Mesendoderm (in vitro differentiated cells): Measurements from ENCODE around the gene CYP2C19.
"Not testable (repeated sequence)": the region's sequence is repeated elsewhere in the genome, so short reads cannot be mapped to it uniquely, and the experiment has no call there.

Experiments used
- DNase-seq: peaks from one replicate; pipeline ENCODE4 v3.0.0; 2013
- H2AK5ac ChIP-seq: 2 replicates; pipeline ENCODE4 v1.6.1; 2013; ENCODE audit warnings: low read length, inconsistent platforms
- H2BK120ac ChIP-seq: 2 replicates; pipeline ENCODE4 v1.6.1; 2013; ENCODE audit warnings: low read depth, mild to moderate bottlenecking, low read length, moderate library complexity, mixed read lengths
- H2BK15ac ChIP-seq: replicated peaks from 2 replicates; pipeline ENCODE4 v1.6.1; 2013; ENCODE audit warnings: low read depth, mild to moderate bottlenecking, moderate library complexity
- H2BK5ac ChIP-seq: 2 replicates; pipeline ENCODE4 v1.6.1; 2013; ENCODE audit warnings: low read length, inconsistent platforms
- H3K18ac ChIP-seq: 2 replicates; pipeline ENCODE4 v1.6.1; 2013; ENCODE audit warnings: mild to moderate bottlenecking, low read length, mixed read lengths
- H3K23ac ChIP-seq: one replicate; pipeline ENCODE4 v1.6.1; 2013; ENCODE audit warnings: low read length
- H3K27ac ChIP-seq: 2 replicates; pipeline ENCODE4 v1.5.1; 2013; ENCODE audit warnings: low read depth, mild to moderate bottlenecking, inconsistent platforms, low read length, moderate library complexity
- H3K27me3 ChIP-seq: 2 replicates; pipeline ENCODE4 v1.6.1; 2013; ENCODE audit warnings: low read length, control low read depth, mild to moderate bottlenecking, inconsistent platforms; ENCODE audit not compliant: insufficient read depth, poor library complexity
- H3K36me3 ChIP-seq: 2 replicates; pipeline ENCODE4 v1.6.1; 2013; ENCODE audit warnings: low read length, inconsistent platforms; ENCODE audit not compliant: control insufficient read depth, insufficient read depth
- H3K4ac ChIP-seq: one replicate; pipeline ENCODE4 v1.6.1; 2013; ENCODE audit warnings: low read depth, mild to moderate bottlenecking, low read length, moderate library complexity
- H3K4me1 ChIP-seq: 2 replicates; pipeline ENCODE4 v1.6.1; 2013; ENCODE audit warnings: low read depth, low read length, inconsistent platforms; ENCODE audit not compliant: control insufficient read depth
- H3K4me2 ChIP-seq: 2 replicates; pipeline ENCODE4 v1.6.1; 2013; ENCODE audit warnings: low read length
- H3K4me3 ChIP-seq: 2 replicates; pipeline ENCODE4 v1.5.1; 2013; ENCODE audit warnings: mild to moderate bottlenecking, low read length
- H3K56ac ChIP-seq: one replicate; pipeline ENCODE4 v1.6.1; 2013; ENCODE audit warnings: low read length
- H3K79me1 ChIP-seq: 2 replicates; pipeline ENCODE4 v1.6.1; 2013; ENCODE audit warnings: low read length, inconsistent platforms
- H3K79me2 ChIP-seq: 2 replicates; pipeline ENCODE4 v1.6.1; 2013; ENCODE audit warnings: mild to moderate bottlenecking, low read length; ENCODE audit not compliant: control insufficient read depth, insufficient read depth
- H3K9ac ChIP-seq: 2 replicates; pipeline ENCODE4 v1.6.1; 2013; ENCODE audit warnings: low read length, inconsistent platforms
- H4K5ac ChIP-seq: one replicate; pipeline ENCODE4 v1.6.1; 2013; ENCODE audit warnings: low read length
- H4K8ac ChIP-seq: one replicate; pipeline ENCODE4 v1.6.1; 2013; ENCODE audit warnings: low read depth, mild to moderate bottlenecking, control low read depth, low read length, moderate library complexity
- WGBS: extraction: QIAGEN DNeasy Blood & Tissue Kit; methylation state at CpG from one replicate; pipeline ENCODE4 v1.1.7; 2013; ENCODE audit warnings: low lambda C conversion rate, missing lambda C conversion rate; ENCODE audit not compliant: insufficient coverage; ENCODE audit errors: extremely low coverage; 5-methylcytosine and 5-hydroxymethylcytosine counted together

CYP2C19 gene

GRCh38 chr10:94879214-94879613 lies 116.7 kb downstream of the CYP2C19 start:
- Histone ChIP-seq H3K27ac (no peak overlapping the region), H3K79me1 (no peaks in the 10 kb centered on the region), H3K4me3 (no peak overlapping the region), H4K8ac (no peak overlapping the region), H3K9ac (no peak overlapping the region), H2BK120ac (no peak overlapping the region), H3K79me2 (no peaks in the 10 kb centered on the region), H3K4me2 (no peak overlapping the region), H3K23ac (no peak overlapping the region), H2AK5ac (no peak overlapping the region), H3K4ac (no peak overlapping the region), H2BK15ac (no peak overlapping the region), H3K27me3 (no peaks in the 10 kb centered on the region), H4K5ac (no peak overlapping the region), H3K36me3 (no peaks in the 10 kb centered on the region), H2BK5ac (no peak overlapping the region), H3K4me1 (no peaks in the 10 kb centered on the region), H3K18ac (no peak overlapping the region), H3K56ac (no peak overlapping the region)
- no CpG with 5 or more reads among the region's 1 CpG for WGBS
- no peak for DNase-seq

- Histone ChIP-seq H3K4me1 (no peaks in the 10 kb centered on the region), H2BK120ac (no peak overlapping the region), H3K56ac (no peak overlapping the region), H3K36me3 (no peaks in the 10 kb centered on the region), H3K27me3 (no peaks in the 10 kb centered on the region), H3K27ac (no peak overlapping the region), H3K4me2 (no peak overlapping the region), H4K8ac (no peak overlapping the region), H3K9ac (no peak overlapping the region), H3K4me3 (no peak overlapping the region), H2BK15ac (no peak overlapping the region), H3K79me1 (no peaks in the 10 kb centered on the region), H3K18ac (no peak overlapping the region), H2BK5ac (no peak overlapping the region), H4K5ac (no peak overlapping the region), H3K23ac (no peak overlapping the region), H2AK5ac (no peak overlapping the region), H3K79me2 (no peaks in the 10 kb centered on the region), H3K4ac (no peak overlapping the region)
- no CpG with 5 or more reads among the region's 3 CpGs for WGBS
- DNase-seq = no peak
Measured at GRCh38 chr10:94889123-94889522, 126.6 kb downstream of the CYP2C19 start.

GRCh38 chr10:94890264-94891022 lies 128.0 kb downstream of the CYP2C19 start:
- H2BK5ac ChIP-seq = no peak overlapping the region
- no peak overlapping the region for H2AK5ac ChIP-seq
- H4K5ac ChIP-seq = no peak overlapping the region
- no peak overlapping the region for H3K23ac ChIP-seq
- no peaks in the 10 kb centered on the region for H3K4me1 ChIP-seq
- no peak overlapping the region for H3K56ac ChIP-seq
- no peak overlapping the region for H2BK15ac ChIP-seq
- no peak overlapping the region for H3K9ac ChIP-seq
- no peak overlapping the region for H3K4me3 ChIP-seq
- no peak overlapping the region for H3K27ac ChIP-seq
- H3K79me1 ChIP-seq = no peaks in the 10 kb centered on the region
- DNase-seq = peak; percentile 41
- no peak overlapping the region for H2BK120ac ChIP-seq
- H3K4ac ChIP-seq = no peak overlapping the region
- no peaks in the 10 kb centered on the region for H3K27me3 ChIP-seq
- H3K79me2 ChIP-seq = no peaks in the 10 kb centered on the region
- no CpG with 5 or more reads among the region's 4 CpGs for WGBS
- no peak overlapping the region for H3K18ac ChIP-seq
- no peaks in the 10 kb centered on the region for H3K36me3 ChIP-seq
- no peak overlapping the region for H4K8ac ChIP-seq
- H3K4me2 ChIP-seq = no peak overlapping the region

- not testable (repeated sequence) for H3K9ac ChIP-seq, DNase-seq, H3K23ac ChIP-seq, H2BK15ac ChIP-seq, H3K4me2 ChIP-seq, H3K4me3 ChIP-seq, H3K56ac ChIP-seq, H2AK5ac ChIP-seq, H3K4ac ChIP-seq, H3K79me1 ChIP-seq, H4K8ac ChIP-seq, H4K5ac ChIP-seq, H2BK120ac ChIP-seq, H3K4me1 ChIP-seq, H2BK5ac ChIP-seq, H3K79me2 ChIP-seq, H3K27me3 ChIP-seq, H3K36me3 ChIP-seq, H3K18ac ChIP-seq, H3K27ac ChIP-seq
- WGBS = no CpG with 5 or more reads among the region's 7 CpGs
Measured at GRCh38 chr10:94898414-94898813, 135.9 kb downstream of the CYP2C19 start.

- no peaks in the 10 kb centered on the region for H3K79me1 ChIP-seq
- H3K4me1 ChIP-seq = no peaks in the 10 kb centered on the region
- no peak overlapping the region for H2BK120ac ChIP-seq
- H3K56ac ChIP-seq = no peak overlapping the region
- H3K23ac ChIP-seq = no peak overlapping the region
- no peak overlapping the region for H3K9ac ChIP-seq
- H3K79me2 ChIP-seq = no peaks in the 10 kb centered on the region
- H3K27ac ChIP-seq = no peak overlapping the region
- H2AK5ac ChIP-seq = no peak overlapping the region
- no peak overlapping the region for H2BK15ac ChIP-seq
- H3K27me3 ChIP-seq = no peaks in the 10 kb centered on the region
- H3K4ac ChIP-seq = no peak overlapping the region
- H3K18ac ChIP-seq = no peak overlapping the region
- no peak for DNase-seq
- no peak overlapping the region for H2BK5ac ChIP-seq
- H4K5ac ChIP-seq = no peak overlapping the region
- H4K8ac ChIP-seq = no peak overlapping the region
- no peak overlapping the region for H3K4me3 ChIP-seq
- no CpG with 5 or more reads among the region's 1 CpG for WGBS
- H3K36me3 ChIP-seq = no peaks in the 10 kb centered on the region
- H3K4me2 ChIP-seq = no peak overlapping the region
Measured at GRCh38 chr10:94902080-94902479, 139.6 kb downstream of the CYP2C19 start.

- DNase-seq = no peak
- no peaks in the 10 kb centered on the region for H3K27me3 ChIP-seq
Measured at GRCh38 chr10:94902570-94902969, 140.1 kb downstream of the CYP2C19 start.

More at GRCh38 chr10:94902570-94902969, 140.1 kb downstream of the CYP2C19 start:
- Histone ChIP-seq H3K56ac (no peak overlapping the region), H2AK5ac (no peak overlapping the region), H3K18ac (no peak overlapping the region), H3K27ac (no peak overlapping the region), H3K4ac (no peak overlapping the region), H2BK15ac (no peak overlapping the region), H3K36me3 (no peaks in the 10 kb centered on the region), H4K5ac (no peak overlapping the region), H4K8ac (no peak overlapping the region), H3K4me3 (no peak overlapping the region), H2BK5ac (no peak overlapping the region), H3K4me2 (no peak overlapping the region), H3K23ac (no peak overlapping the region), H3K79me1 (no peaks in the 10 kb centered on the region), H3K4me1 (no peaks in the 10 kb centered on the region), H2BK120ac (no peak overlapping the region), H3K79me2 (no peaks in the 10 kb centered on the region), H3K9ac (no peak overlapping the region)
- WGBS = no CpG with 5 or more reads among the region's 1 CpG
